KMS-11 (cell line): ENCODE results near the gene OLFM3.

Source experiments
- H2AFZ ChIP-seq: fragments of 200-600 bp; sonication (generic); 2 replicates; pipeline ENCODE4 v1.6.1; 2016; ENCODE audit warnings: antibody characterized with exemption, mixed run types, low read depth
- H3K27ac ChIP-seq: fragments of 200-600 bp; sonication (generic); 2 replicates; pipeline ENCODE4 v1.6.1; 2016; ENCODE audit warnings: mild to moderate bottlenecking, mixed run types
- H3K27me3 ChIP-seq: fragments of 200-600 bp; sonication (generic); 2 replicates; pipeline ENCODE4 v1.6.1; 2017; ENCODE audit warnings: mild to moderate bottlenecking, low read depth, mixed run types, moderate library complexity; ENCODE audit not compliant: insufficient read depth
- H3K36me3 ChIP-seq: fragments of 200-600 bp; sonication (generic); 2 replicates; pipeline ENCODE4 v1.6.1; 2017; ENCODE audit warnings: mild to moderate bottlenecking, mixed run types; ENCODE audit not compliant: insufficient read depth
- H3K4me1 ChIP-seq: fragments of 200-600 bp; sonication (generic); 2 replicates; pipeline ENCODE4 v1.6.1; 2016; ENCODE audit warnings: mild to moderate bottlenecking, low read depth, mixed run types; ENCODE audit not compliant: poor library complexity, severe bottlenecking
- H3K4me2 ChIP-seq: fragments of 200-600 bp; sonication (generic); 2 replicates; pipeline ENCODE4 v1.7.0; 2016; ENCODE audit warnings: mild to moderate bottlenecking, mixed run types
- H3K4me3 ChIP-seq: fragments of 200-600 bp; sonication (generic); IDR thresholded peaks from 2 replicates; pipeline ENCODE4 v1.6.1; 2017; ENCODE audit warnings: low read depth, low read length, mixed read lengths; ENCODE audit not compliant: insufficient read depth
- H3K79me2 ChIP-seq: fragments of 200-600 bp; sonication (generic); 2 replicates; pipeline ENCODE4 v1.6.1; 2016; ENCODE audit warnings: low read depth, mixed run types; ENCODE audit not compliant: insufficient read depth
- H3K9ac ChIP-seq: fragments of 200-600 bp; sonication (generic); 2 replicates; pipeline ENCODE4 v1.6.1; 2016; ENCODE audit warnings: mild to moderate bottlenecking, mixed run types
- H4K20me1 ChIP-seq: fragments of 200-600 bp; sonication (generic); 2 replicates; pipeline ENCODE4 v1.6.1; 2016; ENCODE audit warnings: mild to moderate bottlenecking, mixed run types; ENCODE audit not compliant: insufficient read depth
- CTCF ChIP-seq: fragments of 200-600 bp; sonication (generic); conservative IDR thresholded peaks from 2 replicates; pipeline ENCODE4 v1.6.1; 2017; ENCODE audit warnings: low read depth, mild to moderate bottlenecking, antibody characterized with exemption, low read length, moderate library complexity, mixed read lengths

Gene OLFM3

GRCh38 chr1:101920577-101920976 lies 76.1 kb downstream of the OLFM3 start:
- no peak overlapping the region for H2AFZ ChIP-seq
- H3K4me1 ChIP-seq, result no peaks in the 10 kb centered on the region
- TF ChIP-seq CTCF, result no peak
- no peaks in the 10 kb centered on the region for H3K79me2 ChIP-seq
- no peak overlapping the region for H3K9ac ChIP-seq
- H3K4me3 ChIP-seq, result no peak overlapping the region
- no peak overlapping the region for H3K4me2 ChIP-seq
- no peaks in the 10 kb centered on the region for H3K36me3 ChIP-seq
- H4K20me1 ChIP-seq, result no peaks in the 10 kb centered on the region
- H3K27me3 ChIP-seq, result no peaks in the 10 kb centered on the region
- H3K27ac ChIP-seq, result no peak overlapping the region

DNA sequence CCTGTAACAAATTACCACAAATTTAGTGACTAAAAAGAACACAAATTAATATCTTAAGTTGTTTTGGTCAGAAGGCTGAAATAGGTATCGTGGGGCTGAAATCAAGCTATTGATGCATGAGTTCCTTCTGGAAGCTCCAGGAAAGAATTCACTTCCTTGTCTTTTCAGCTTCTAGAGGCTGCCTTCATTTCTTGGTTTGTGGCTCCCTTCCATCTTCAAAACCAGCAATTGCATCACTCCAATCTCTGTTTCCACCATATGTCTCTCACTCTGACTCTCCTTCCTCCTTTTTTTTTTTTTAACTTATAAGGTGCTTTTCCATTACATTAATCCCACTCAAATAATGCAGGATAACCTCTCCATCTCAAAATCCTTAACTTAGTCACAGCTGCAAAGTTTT lies 78.4 kb downstream of the OLFM3 start:
- H3K4me2 ChIP-seq, result no peak overlapping the region
- no peaks in the 10 kb centered on the region for H3K36me3 ChIP-seq
- H3K27ac ChIP-seq, result no peak overlapping the region
- H3K4me3 ChIP-seq, result no peak overlapping the region
- H3K79me2 ChIP-seq, result no peaks in the 10 kb centered on the region
- H3K4me1 ChIP-seq, result no peaks in the 10 kb centered on the region
- no peaks in the 10 kb centered on the region for H4K20me1 ChIP-seq
- TF ChIP-seq CTCF, result no peak
- H3K27me3 ChIP-seq, result no peaks in the 10 kb centered on the region
- no peak overlapping the region for H2AFZ ChIP-seq
- H3K9ac ChIP-seq, result no peak overlapping the region

DNA sequence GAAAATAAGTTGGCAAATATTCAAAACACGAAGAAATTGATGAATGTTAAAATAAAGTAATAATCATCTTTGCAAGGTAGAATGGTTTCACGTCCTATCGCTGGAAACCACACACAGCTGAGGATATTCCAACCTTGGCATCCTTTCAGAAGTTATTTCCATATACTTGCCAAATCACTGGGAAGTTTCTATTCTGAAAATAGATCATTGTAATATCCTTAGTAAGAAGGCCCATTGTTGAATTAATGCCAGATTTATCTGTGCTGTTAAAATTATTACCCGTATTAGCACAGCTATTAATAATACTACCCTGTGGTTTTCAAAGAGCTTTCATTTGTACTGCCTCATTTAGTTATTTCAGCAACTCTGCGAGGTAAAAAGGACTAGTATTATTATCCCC lies 81.1 kb downstream of the OLFM3 start:
- H3K36me3 ChIP-seq, result no peaks in the 10 kb centered on the region
- no peak overlapping the region for H3K9ac ChIP-seq
- H3K79me2 ChIP-seq, result no peaks in the 10 kb centered on the region
- no peak overlapping the region for H3K4me3 ChIP-seq
- no peak overlapping the region for H3K27ac ChIP-seq
- H3K27me3 ChIP-seq, result no peaks in the 10 kb centered on the region
- no peak for TF ChIP-seq CTCF
- H2AFZ ChIP-seq, result no peak overlapping the region
- no peaks in the 10 kb centered on the region for H3K4me1 ChIP-seq
- H3K4me2 ChIP-seq, result no peak overlapping the region
- H4K20me1 ChIP-seq, result no peaks in the 10 kb centered on the region

DNA sequence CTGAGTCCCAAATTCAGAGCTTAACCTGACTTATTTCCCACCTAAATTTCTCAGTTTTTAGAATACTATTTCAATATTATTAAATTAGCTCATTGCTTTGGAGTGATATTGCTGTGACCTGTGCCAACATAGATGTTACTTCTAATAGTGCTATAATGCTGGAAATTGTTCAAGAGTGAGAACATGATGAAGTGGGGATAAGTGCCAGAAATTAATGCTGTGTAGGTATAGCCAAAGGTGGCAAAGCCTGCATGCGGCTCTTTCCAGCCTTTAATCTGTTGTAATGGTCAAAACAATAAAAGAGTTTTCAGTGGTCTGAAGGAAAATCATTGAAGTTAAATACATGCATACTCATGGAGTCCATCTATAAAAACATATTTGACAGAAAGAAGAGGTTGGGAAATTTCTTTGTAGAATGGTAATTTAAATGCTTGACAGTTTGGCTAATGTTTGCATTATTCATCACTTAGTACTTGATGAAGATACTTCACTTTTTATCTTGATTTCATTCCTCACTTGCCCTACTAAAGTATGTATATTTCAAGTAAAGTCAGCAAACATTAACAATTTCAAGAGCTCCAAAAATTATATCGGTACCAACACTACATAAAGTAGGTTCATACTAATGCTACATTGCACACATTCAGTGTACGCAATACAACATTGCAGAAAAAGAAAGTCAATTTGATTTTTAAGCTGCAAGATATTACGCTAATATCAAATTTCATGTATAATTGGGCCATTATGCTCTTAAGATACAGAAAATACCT lies 82.1 kb downstream of the OLFM3 start:
- Histone ChIP-seq H3K4me2 (no peak overlapping the region), H3K27me3 (no peaks in the 10 kb centered on the region), H3K4me3 (no peak overlapping the region), H2AFZ (no peak overlapping the region), H3K79me2 (no peaks in the 10 kb centered on the region), H3K36me3 (no peaks in the 10 kb centered on the region), H4K20me1 (no peaks in the 10 kb centered on the region), H3K9ac (no peak overlapping the region), H3K4me1 (no peaks in the 10 kb centered on the region), H3K27ac (no peak overlapping the region)
- no peak for TF ChIP-seq CTCF
